HepG2 (cell line): ENCODE results near the gene LAPTM4A. TPM values are rescaled to one million over a fixed set of nuclear protein-coding genes. Genes with fewer than 3 reads are reported as not detected.
A peak's percentile ranks its signal among the peaks of the same experiment; 100 is the strongest.

ENCODE experiments used
- CBX1 ChIP-seq: IDR thresholded peaks from one replicate; pipeline ENCODE4 v1.6.1; 2016; ENCODE audit warnings: antibody characterized with exemption, low read depth
- CHCHD3 ChIP-seq: sonication (generic); formaldehyde crosslinking; IDR thresholded peaks from 2 replicates; pipeline ENCODE4 v1.8.0; 2022; ENCODE audit warnings: mild to moderate bottlenecking, missing genetic modification reagents, moderate library complexity
- HOXA5 ChIP-seq: sonication (generic); formaldehyde crosslinking; IDR thresholded peaks from 2 replicates; pipeline ENCODE4 v1.4.0; 2020; ENCODE audit warnings: missing genetic modification reagents
- JARID2 ChIP-seq: sonication (generic); formaldehyde crosslinking; IDR thresholded peaks from 2 replicates; pipeline ENCODE4 v1.8.1; 2023; ENCODE audit warnings: missing genetic modification reagents, inconsistent platforms; ENCODE audit not compliant: insufficient replicate concordance
- KDM1A ChIP-seq: IDR thresholded peaks from 2 replicates; pipeline ENCODE4 v1.6.1; 2016; ENCODE audit warnings: missing compliant biosample characterization
- KLF12 ChIP-seq: sonication (generic); formaldehyde crosslinking; IDR thresholded peaks from 2 replicates; pipeline ENCODE4 v1.4.0; 2020; ENCODE audit warnings: missing genetic modification reagents, borderline replicate concordance
- PCBP2 ChIP-seq: fragments of 200-400 bp; formaldehyde crosslinking; optimal IDR thresholded peaks from 2 replicates; pipeline ENCODE3; 2018; ENCODE audit warnings: low read length, low read depth; ENCODE audit not compliant: poor library complexity, severe bottlenecking
- POLR2A ChIP-seq, 2 experiments: IDR thresholded peaks; 2 replicates each; pipeline ENCODE4 v1.6.1; 2011; ENCODE audit warnings: low read depth in 2 of 2, low read length in 2 of 2, mild to moderate bottlenecking in 1 of 2, moderate library complexity in 1 of 2; ENCODE audit not compliant: insufficient read depth in 1 of 2
- SCMH1 ChIP-seq: sonication (generic); formaldehyde crosslinking; IDR thresholded peaks from 2 replicates; pipeline ENCODE4 v1.9.0; 2021; ENCODE audit warnings: missing genetic modification reagents, mild to moderate bottlenecking, borderline replicate concordance
- SKI ChIP-seq: fragments of 450-650 bp; IDR thresholded peaks from one replicate; pipeline ENCODE4 v1.6.1; 2018; ENCODE audit warnings: mild to moderate bottlenecking; ENCODE audit not compliant: partially characterized antibody
- SNAI1 ChIP-seq: sonication (generic); formaldehyde crosslinking; IDR thresholded peaks from 2 replicates; pipeline ENCODE4 v1.5.0; 2020; ENCODE audit warnings: mild to moderate bottlenecking, missing genetic modification reagents, borderline replicate concordance
- STAG1 ChIP-seq: sonication (generic); formaldehyde crosslinking; IDR thresholded peaks from 2 replicates; pipeline ENCODE4 v1.4.0; 2020; ENCODE audit warnings: missing genetic modification reagents
- THRA ChIP-seq: sonication (generic); formaldehyde crosslinking; IDR thresholded peaks from 2 replicates; pipeline ENCODE4 v1.4.0; 2020; ENCODE audit warnings: missing genetic modification reagents, borderline replicate concordance
- ZNF10 ChIP-seq: sonication (generic); formaldehyde crosslinking; IDR thresholded peaks from 2 replicates; pipeline ENCODE4 v1.4.0; 2020; ENCODE audit warnings: mild to moderate bottlenecking, low read depth, missing genetic modification reagents, borderline replicate concordance
- ZNF570 ChIP-seq: sonication (generic); formaldehyde crosslinking; IDR thresholded peaks from 2 replicates; pipeline ENCODE4 v1.4.0; 2020; ENCODE audit warnings: mild to moderate bottlenecking, missing genetic modification reagents, borderline replicate concordance
- ZNF597 ChIP-seq: sonication (generic); formaldehyde crosslinking; IDR thresholded peaks from 2 replicates; pipeline ENCODE4 v1.5.0; 2020; ENCODE audit warnings: missing genetic modification reagents
- ZNF709 ChIP-seq: sonication (generic); formaldehyde crosslinking; IDR thresholded peaks from 2 replicates; pipeline ENCODE4 v1.5.0; 2020; ENCODE audit warnings: mild to moderate bottlenecking, missing genetic modification reagents
- ZNF770 ChIP-seq: sonication (generic); formaldehyde crosslinking; IDR thresholded peaks from 2 replicates; pipeline ENCODE4 v1.5.0; 2020; ENCODE audit warnings: mild to moderate bottlenecking, missing genetic modification reagents
- ZNF777 ChIP-seq: sonication (generic); formaldehyde crosslinking; IDR thresholded peaks from 2 replicates; pipeline ENCODE4 v1.4.0; 2020; ENCODE audit warnings: missing genetic modification reagents
- polyA plus RNA-seq, 8 experiments: library from polyadenylated mRNA; depleted of rRNA in 3 of 8; stranded (reverse) in 7 of 8; unstranded in 1 of 8; fragments of >200 nt; fragmentation: Illumina TruSeq in 4 of 8; extraction: Trizol in 4 of 8; gene quantifications; 2 replicates each; pipeline versions ENCODE4 v1.2.1 to v1.2.3, GENCODE V29; 2011 to 2016; ENCODE audit warnings: low read depth in 4 of 8, missing spikeins in 1 of 8, mixed read lengths in 1 of 8; ENCODE audit not compliant: insufficient read depth in 1 of 8
- total RNA-seq, 5 experiments: library from RNA; depleted of rRNA; stranded (reverse); fragments of >200 nt; fragmentation: Illumina TruSeq; extraction: Trizol; gene quantifications; 2 replicates each; pipeline ENCODE4 v1.2.3, GENCODE V29; 2016; ENCODE audit warnings: low read depth in 1 of 5
- TF ChIP-seq, protein P1 (sequence below), 2 experiments: sonication (generic) in 1 of 2; formaldehyde crosslinking in 1 of 2; IDR thresholded peaks; 2 replicates each; pipeline versions ENCODE4 v1.4.0 to v1.6.1; 2018 to 2020; ENCODE audit warnings: missing genetic modification reagents in 2 of 2, borderline replicate concordance in 1 of 2, low read depth in 1 of 2, mild to moderate bottlenecking in 1 of 2, missing biosample characterization in 1 of 2

LAPTM4A gene
- total and polyA plus RNA-seq, 2 of the 13 experiments (the other 11 are each of a cell fraction or from before 2014, with no cell fraction given), result 116 to 558 TPM

DNA sequence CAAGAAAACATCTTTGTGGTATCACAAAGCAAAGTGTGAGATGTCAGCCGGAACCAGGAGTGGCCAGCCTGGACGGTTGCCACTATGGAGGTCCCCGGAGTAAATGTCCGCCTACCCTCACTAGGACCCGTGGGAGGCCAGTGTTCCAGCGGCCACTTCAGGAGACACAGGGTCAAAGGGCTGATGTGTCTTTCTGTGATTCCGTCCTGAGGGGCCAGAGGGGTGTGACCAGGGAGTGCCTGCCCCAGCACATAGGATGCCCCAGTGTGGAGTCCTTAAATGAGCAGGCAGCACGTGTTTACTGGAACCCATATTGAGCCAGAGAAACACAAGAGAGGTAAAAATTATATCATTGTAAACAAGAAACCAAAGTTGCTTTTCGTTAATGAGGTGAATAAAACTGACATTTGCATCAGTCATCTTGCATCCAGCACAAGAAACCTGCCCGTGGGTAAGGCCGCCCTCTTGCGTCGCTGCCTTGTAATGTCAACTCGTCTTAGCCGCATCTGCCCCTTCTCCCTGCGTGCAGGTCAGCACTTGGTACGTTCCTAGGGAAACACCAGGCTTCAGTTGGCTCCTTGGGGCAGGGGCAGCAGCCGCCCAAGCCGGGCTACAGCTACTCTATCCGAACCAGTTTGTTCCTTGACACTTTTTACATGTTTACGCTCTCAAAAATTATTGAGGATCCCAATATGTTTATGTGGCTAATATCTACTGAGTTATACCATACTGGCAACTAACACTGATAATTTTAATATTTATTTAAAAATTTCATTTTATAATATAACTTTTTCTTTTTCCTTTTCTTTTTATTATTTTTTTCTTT lies 46.7 kb upstream of the LAPTM4A start (continued):
- no peak; the same call in none of the 2 replicates for TF ChIP-seq THRA
- TF ChIP-seq ZNF777, result no peak; the same call in 1 of the 2 replicates
- TF ChIP-seq KDM1A (CRISPR knock-in tag), result no peak
- TF ChIP-seq, protein P1, sequence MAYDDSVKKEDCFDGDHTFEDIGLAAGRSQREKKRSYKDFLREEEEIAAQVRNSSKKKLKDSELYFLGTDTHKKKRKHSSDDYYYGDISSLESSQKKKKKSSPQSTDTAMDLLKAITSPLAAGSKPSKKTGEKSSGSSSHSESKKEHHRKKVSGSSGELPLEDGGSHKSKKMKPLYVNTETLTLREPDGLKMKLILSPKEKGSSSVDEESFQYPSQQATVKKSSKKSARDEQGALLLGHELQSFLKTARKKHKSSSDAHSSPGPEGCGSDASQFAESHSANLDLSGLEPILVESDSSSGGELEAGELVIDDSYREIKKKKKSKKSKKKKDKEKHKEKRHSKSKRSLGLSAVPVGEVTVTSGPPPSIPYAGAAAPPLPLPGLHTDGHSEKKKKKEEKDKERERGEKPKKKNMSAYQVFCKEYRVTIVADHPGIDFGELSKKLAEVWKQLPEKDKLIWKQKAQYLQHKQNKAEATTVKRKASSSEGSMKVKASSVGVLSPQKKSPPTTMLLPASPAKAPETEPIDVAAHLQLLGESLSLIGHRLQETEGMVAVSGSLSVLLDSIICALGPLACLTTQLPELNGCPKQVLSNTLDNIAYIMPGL (CRISPR knock-in tag; IDR thresholded peaks at IDR 0.05; ENCODE audit: borderline replicate concordance in 1 of 2, low read depth in 1 of 2), result peak; percentile 59 to 87; a peak in 3 of 4 replicates
- no peak for TF ChIP-seq ZNF770 (CRISPR knock-in tag)
- TF ChIP-seq CHCHD3 (CRISPR knock-in tag), result no peak
- no peak for TF ChIP-seq SKI
- no peak for TF ChIP-seq POLR2A (IDR thresholded peaks at IDR 0.05; ENCODE audit: insufficient read depth in 1 of 2, low read depth in 2 of 2, low read length in 2 of 2)
- no peak for TF ChIP-seq PCBP2
- TF ChIP-seq HOXA5 (CRISPR knock-in tag), result no peak
- TF ChIP-seq ZNF597 (CRISPR knock-in tag), result no peak
- peak; percentile 100 for TF ChIP-seq STAG1 (CRISPR knock-in tag)
- TF ChIP-seq SNAI1, result no peak
- no peak for TF ChIP-seq ZNF10
- no peak for TF ChIP-seq SCMH1
- TF ChIP-seq KLF12 (CRISPR knock-in tag), result no peak
- peak; percentile 31 for TF ChIP-seq CBX1
- no peak for TF ChIP-seq ZNF570 (CRISPR knock-in tag)
- no peak for TF ChIP-seq ZNF709 (CRISPR knock-in tag)
- TF ChIP-seq JARID2 (CRISPR knock-in tag), result no peak
